ENCODE measurements around the gene FCF1.

Gene FCF1

GRCh38 chr14:74763803-74764531 is 51.0 kb downstream of the FCF1 start:
- no peak for DNase-seq (ENCODE audit: low read depth, low spot score)

- no peak for DNase-seq (ENCODE audit: low read depth, low spot score)
Observed at GRCh38 chr14:74765721-74766120, 52.8 kb downstream of the FCF1 start.

GRCh38 chr14:74771399-74771798 is 58.5 kb downstream of the FCF1 start:
- DNase-seq (ENCODE audit: low read depth, low spot score), result no peak

- no peak for DNase-seq (ENCODE audit: low read depth, low spot score)
Observed at GRCh38 chr14:74784634-74785033, 71.7 kb downstream of the FCF1 start.

- DNase-seq (ENCODE audit: low read depth, low spot score), result no peak
Observed at GRCh38 chr14:74785056-74785613, 72.2 kb downstream of the FCF1 start.

- no peak for DNase-seq (ENCODE audit: low read depth, low spot score)
Observed at GRCh38 chr14:74786796-74787315, 73.9 kb downstream of the FCF1 start.
